ENCODE measurements around the gene HEATR1. TPM values are rescaled to one million over a fixed set of nuclear protein-coding genes. Genes with fewer than 3 reads are reported as not detected.

HEATR1 gene
- total RNA-seq, 1 experiment from 2014 or later, result 73.0 TPM

GRCh38 chr1:236520445-236521005 is 83.8 kb downstream of the HEATR1 start:
- Mint-ChIP-seq H3K27me3 (ENCODE audit: low read depth) (peaks cover 28% of the 10 kb centered on the region), H3K4me1 (peaks cover 24% of the 10 kb centered on the region), H3K36me3 (no peaks in the 10 kb centered on the region), H3K4me3 (no peak overlapping the region), H3K9me3 (no peaks in the 10 kb centered on the region), H3K27ac (peak overlapping the region; percentile 0)
- CTCF ChIA-PET, result interaction anchor here (0.6 kb wide), 1 partner anchor 66 kb away, joined by 5 read pairs; no protein-coding TSS in a partner anchor
- ATAC-seq (no peak), DNase-seq (ENCODE audit: low spot score) (no peak)
- TF ChIP-seq ZNF317 (CRISPR knock-in tag; IDR thresholded peaks at IDR 0.05; ENCODE audit: borderline replicate concordance, low read depth) (no peak), ATF3 (CRISPR knock-in tag; conservative IDR thresholded peaks at IDR 0.05) (no peak), ZNF423 (CRISPR knock-in tag; IDR thresholded peaks at IDR 0.05) (no peak), ZNF512 (CRISPR knock-in tag; IDR thresholded peaks at IDR 0.05; ENCODE audit: borderline replicate concordance) (no peak), ZNF138 (CRISPR knock-in tag; conservative IDR thresholded peaks at IDR 0.05) (no peak), TP53 (CRISPR knock-in tag; IDR thresholded peaks at IDR 0.05) (no peak), FOXK1 (CRISPR knock-in tag; IDR thresholded peaks at IDR 0.05) (no peak), SP1 (CRISPR knock-in tag; conservative IDR thresholded peaks at IDR 0.05) (no peak)
- TF ChIP-seq, protein P1, sequence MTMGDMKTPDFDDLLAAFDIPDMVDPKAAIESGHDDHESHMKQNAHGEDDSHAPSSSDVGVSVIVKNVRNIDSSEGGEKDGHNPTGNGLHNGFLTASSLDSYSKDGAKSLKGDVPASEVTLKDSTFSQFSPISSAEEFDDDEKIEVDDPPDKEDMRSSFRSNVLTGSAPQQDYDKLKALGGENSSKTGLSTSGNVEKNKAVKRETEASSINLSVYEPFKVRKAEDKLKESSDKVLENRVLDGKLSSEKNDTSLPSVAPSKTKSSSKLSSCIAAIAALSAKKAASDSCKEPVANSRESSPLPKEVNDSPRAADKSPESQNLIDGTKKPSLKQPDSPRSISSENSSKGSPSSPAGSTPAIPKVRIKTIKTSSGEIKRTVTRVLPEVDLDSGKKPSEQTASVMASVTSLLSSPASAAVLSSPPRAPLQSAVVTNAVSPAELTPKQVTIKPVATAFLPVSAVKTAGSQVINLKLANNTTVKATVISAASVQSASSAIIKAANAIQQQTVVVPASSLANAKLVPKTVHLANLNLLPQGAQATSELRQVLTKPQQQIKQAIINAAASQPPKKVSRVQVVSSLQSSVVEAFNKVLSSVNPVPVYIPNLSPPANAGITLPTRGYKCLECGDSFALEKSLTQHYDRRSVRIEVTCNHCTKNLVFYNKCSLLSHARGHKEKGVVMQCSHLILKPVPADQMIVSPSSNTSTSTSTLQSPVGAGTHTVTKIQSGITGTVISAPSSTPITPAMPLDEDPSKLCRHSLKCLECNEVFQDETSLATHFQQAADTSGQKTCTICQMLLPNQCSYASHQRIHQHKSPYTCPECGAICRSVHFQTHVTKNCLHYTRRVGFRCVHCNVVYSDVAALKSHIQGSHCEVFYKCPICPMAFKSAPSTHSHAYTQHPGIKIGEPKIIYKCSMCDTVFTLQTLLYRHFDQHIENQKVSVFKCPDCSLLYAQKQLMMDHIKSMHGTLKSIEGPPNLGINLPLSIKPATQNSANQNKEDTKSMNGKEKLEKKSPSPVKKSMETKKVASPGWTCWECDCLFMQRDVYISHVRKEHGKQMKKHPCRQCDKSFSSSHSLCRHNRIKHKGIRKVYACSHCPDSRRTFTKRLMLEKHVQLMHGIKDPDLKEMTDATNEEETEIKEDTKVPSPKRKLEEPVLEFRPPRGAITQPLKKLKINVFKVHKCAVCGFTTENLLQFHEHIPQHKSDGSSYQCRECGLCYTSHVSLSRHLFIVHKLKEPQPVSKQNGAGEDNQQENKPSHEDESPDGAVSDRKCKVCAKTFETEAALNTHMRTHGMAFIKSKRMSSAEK (CRISPR knock-in tag; IDR thresholded peaks at IDR 0.05; ENCODE audit: borderline replicate concordance), result no peak
- POLR2A ChIA-PET, result interaction anchor here (0.7 kb wide), 1 partner anchor 198 kb away, joined by 4 read pairs; no protein-coding TSS in a partner anchor

DNA sequence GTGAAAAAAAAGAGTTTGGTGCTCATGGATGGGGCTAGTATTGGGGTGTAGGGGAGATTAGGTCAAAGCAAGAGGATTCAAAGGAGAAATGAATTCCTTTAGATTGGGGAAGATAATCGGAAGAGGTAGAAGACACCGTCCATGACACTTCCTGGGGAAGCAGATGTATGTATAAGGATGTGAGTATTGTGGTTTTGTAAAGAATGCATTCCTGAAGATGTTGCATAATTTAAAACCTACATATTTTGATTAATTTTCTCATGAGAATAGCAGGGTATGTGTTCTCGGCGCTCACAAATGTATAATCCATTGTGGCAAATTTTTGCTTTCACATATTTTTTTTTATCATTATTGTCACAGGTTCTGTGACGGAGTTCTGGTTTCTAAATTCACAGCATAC is 86.0 kb downstream of the HEATR1 start:
- DNase-seq (ENCODE audit: low spot score), result no peak
- ChIA-PET POLR2A (no interaction called here), CTCF (interaction anchor here (1.6 to 2.4 kb wide), 2 partner anchors 13 to 28 kb away, joined by 4 to 9 read pairs; no protein-coding TSS in a partner anchor)
- Mint-ChIP-seq H3K27ac (no peak overlapping the region), H3K4me1 (peaks cover 16% of the 10 kb centered on the region), H3K36me3 (no peaks in the 10 kb centered on the region), H3K27me3 (ENCODE audit: low read depth) (peaks cover 15% of the 10 kb centered on the region), H3K9me3 (no peaks in the 10 kb centered on the region), H3K4me3 (no peak overlapping the region)
- TF ChIP-seq NR3C1 (CRISPR knock-in tag; conservative IDR thresholded peaks at IDR 0.05; ENCODE audit: low read depth) (no peak), CREB1 (CRISPR knock-in tag; IDR thresholded peaks at IDR 0.05) (no peak), HMGA2 (CRISPR knock-in tag; IDR thresholded peaks at IDR 0.05) (no peak), IRF2 (CRISPR knock-in tag; IDR thresholded peaks at IDR 0.05; ENCODE audit: borderline replicate concordance, low read depth) (no peak), TEAD1 (CRISPR knock-in tag; IDR thresholded peaks at IDR 0.05) (no peak), MXD4 (CRISPR knock-in tag; IDR thresholded peaks at IDR 0.05; ENCODE audit: borderline replicate concordance) (no peak), ELF4 (CRISPR knock-in tag; IDR thresholded peaks at IDR 0.05; ENCODE audit: low read depth) (no peak), ZNF512 (CRISPR knock-in tag; IDR thresholded peaks at IDR 0.05; ENCODE audit: borderline replicate concordance) (no peak)
- TF ChIP-seq, protein P2, sequence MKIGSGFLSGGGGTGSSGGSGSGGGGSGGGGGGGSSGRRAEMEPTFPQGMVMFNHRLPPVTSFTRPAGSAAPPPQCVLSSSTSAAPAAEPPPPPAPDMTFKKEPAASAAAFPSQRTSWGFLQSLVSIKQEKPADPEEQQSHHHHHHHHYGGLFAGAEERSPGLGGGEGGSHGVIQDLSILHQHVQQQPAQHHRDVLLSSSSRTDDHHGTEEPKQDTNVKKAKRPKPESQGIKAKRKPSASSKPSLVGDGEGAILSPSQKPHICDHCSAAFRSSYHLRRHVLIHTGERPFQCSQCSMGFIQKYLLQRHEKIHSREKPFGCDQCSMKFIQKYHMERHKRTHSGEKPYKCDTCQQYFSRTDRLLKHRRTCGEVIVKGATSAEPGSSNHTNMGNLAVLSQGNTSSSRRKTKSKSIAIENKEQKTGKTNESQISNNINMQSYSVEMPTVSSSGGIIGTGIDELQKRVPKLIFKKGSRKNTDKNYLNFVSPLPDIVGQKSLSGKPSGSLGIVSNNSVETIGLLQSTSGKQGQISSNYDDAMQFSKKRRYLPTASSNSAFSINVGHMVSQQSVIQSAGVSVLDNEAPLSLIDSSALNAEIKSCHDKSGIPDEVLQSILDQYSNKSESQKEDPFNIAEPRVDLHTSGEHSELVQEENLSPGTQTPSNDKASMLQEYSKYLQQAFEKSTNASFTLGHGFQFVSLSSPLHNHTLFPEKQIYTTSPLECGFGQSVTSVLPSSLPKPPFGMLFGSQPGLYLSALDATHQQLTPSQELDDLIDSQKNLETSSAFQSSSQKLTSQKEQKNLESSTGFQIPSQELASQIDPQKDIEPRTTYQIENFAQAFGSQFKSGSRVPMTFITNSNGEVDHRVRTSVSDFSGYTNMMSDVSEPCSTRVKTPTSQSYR (CRISPR knock-in tag; IDR thresholded peaks at IDR 0.05), result no peak
- TF ChIP-seq, protein P3, sequence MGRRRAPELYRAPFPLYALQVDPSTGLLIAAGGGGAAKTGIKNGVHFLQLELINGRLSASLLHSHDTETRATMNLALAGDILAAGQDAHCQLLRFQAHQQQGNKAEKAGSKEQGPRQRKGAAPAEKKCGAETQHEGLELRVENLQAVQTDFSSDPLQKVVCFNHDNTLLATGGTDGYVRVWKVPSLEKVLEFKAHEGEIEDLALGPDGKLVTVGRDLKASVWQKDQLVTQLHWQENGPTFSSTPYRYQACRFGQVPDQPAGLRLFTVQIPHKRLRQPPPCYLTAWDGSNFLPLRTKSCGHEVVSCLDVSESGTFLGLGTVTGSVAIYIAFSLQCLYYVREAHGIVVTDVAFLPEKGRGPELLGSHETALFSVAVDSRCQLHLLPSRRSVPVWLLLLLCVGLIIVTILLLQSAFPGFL (CRISPR knock-in tag; IDR thresholded peaks at IDR 0.05; ENCODE audit: borderline replicate concordance), result no peak
- TF ChIP-seq, protein P4, sequence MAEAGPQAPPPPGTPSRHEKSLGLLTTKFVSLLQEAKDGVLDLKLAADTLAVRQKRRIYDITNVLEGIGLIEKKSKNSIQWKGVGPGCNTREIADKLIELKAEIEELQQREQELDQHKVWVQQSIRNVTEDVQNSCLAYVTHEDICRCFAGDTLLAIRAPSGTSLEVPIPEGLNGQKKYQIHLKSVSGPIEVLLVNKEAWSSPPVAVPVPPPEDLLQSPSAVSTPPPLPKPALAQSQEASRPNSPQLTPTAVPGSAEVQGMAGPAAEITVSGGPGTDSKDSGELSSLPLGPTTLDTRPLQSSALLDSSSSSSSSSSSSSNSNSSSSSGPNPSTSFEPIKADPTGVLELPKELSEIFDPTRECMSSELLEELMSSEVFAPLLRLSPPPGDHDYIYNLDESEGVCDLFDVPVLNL (CRISPR knock-in tag; IDR thresholded peaks at IDR 0.05; ENCODE audit: borderline replicate concordance, low read depth), result no peak
- ATAC-seq, result no peak

All from WTC11 (cell line).